Umbilical cord (tissue), 2 donors: ENCODE data around the gene NISCH. TPM values are rescaled to one million over a fixed set of nuclear protein-coding genes. Genes with fewer than 3 reads are reported as not detected.

Source experiments
- DNase-seq: peaks from one replicate; pipeline ENCODE4 v3.0.0-alpha.2; 2015; ENCODE audit warnings: low spot score
- total RNA-seq: library from RNA; depleted of rRNA; stranded (reverse); fragments of >200 nt; gene quantifications from one replicate; pipeline ENCODE4 v1.2.3, GENCODE V29; 2014; ENCODE audit warnings: low replicate concordance; ENCODE audit not compliant: insufficient read depth

Gene NISCH
- total RNA-seq, 1 donor from 2014 or later = 61.4 TPM

- no peak for DNase-seq
Observed at GRCh38 chr3:52490035-52490938, 34.9 kb downstream of the NISCH start.

GRCh38 chr3:52490939-52491526, 35.6 kb downstream of the NISCH start:
- peak; percentile 33 for DNase-seq

GRCh38 chr3:52492059-52492458, 36.7 kb downstream of the NISCH start:
- DNase-seq = no peak

GRCh38 chr3:52493232-52494017, 38.0 kb downstream of the NISCH start:
- DNase-seq = no peak

GRCh38 chr3:52494445-52494844, 39.0 kb downstream of the NISCH start:
- DNase-seq = no peak

- DNase-seq = peak; percentile 54
Observed at GRCh38 chr3:52494886-52495495, 39.6 kb downstream of the NISCH start, which contains the start of gene STAB1. STAB1 (plus strand) TSS chr3:52495338; CDS start chr3:52495414, 76 bp downstream.

GRCh38 chr3:52495777-52496602, 40.6 kb downstream of the NISCH start:
- DNase-seq = no peak

GRCh38 chr3:52498137-52499054, 43.0 kb downstream of the NISCH start:
- DNase-seq = peak; percentile 82

- no peak for DNase-seq
Observed at GRCh38 chr3:52501046-52501445, 45.6 kb downstream of the NISCH start.

GRCh38 chr3:52502001-52502400, 46.6 kb downstream of the NISCH start:
- DNase-seq = no peak

GRCh38 chr3:52502808-52503350, 47.5 kb downstream of the NISCH start:
- DNase-seq = no peak

GRCh38 chr3:52503788-52504424, 48.5 kb downstream of the NISCH start:
- DNase-seq = no peak

GRCh38 chr3:52504977-52505376, 49.6 kb downstream of the NISCH start:
- no peak for DNase-seq

GRCh38 chr3:52506266-52506966, 51.0 kb downstream of the NISCH start:
- no peak for DNase-seq

GRCh38 chr3:52507359-52507758, 52.0 kb downstream of the NISCH start:
- peak; percentile 73 for DNase-seq

- no peak for DNase-seq
Observed at GRCh38 chr3:52509753-52510328, 54.4 kb downstream of the NISCH start.

GRCh38 chr3:52511509-52511908, 56.1 kb downstream of the NISCH start:
- no peak for DNase-seq

- no peak for DNase-seq
Observed at GRCh38 chr3:52512105-52512504, 56.7 kb downstream of the NISCH start.
